Activated CD8-positive, alpha-beta T cell treated with anti-CD3 and anti-CD28 coated beads for 36 hours (primary cell): ENCODE measurements around the gene NAALADL2. TPM values are rescaled to one million over a fixed set of nuclear protein-coding genes. Genes with fewer than 3 reads are reported as not detected.

ENCODE experiments used
- ATAC-seq: fragments of 200-7000 bp; cut with Tn5 transposase; one replicate; pipeline ENCODE4 v1.10.0; 2021; ENCODE audit warnings: mild to moderate bottlenecking, moderate library complexity
- CTCF ChIA-PET: fragments of 350-600 bp; sonication (Branson Sonifier 250); formaldehyde crosslinking; loops from one replicate; lab custom pipeline; 2021; ENCODE audit warnings: antibody characterized with exemption; lab: Charles Lee
- POLR2A ChIA-PET: fragments of 350-600 bp; sonication (Branson Sonifier 250); formaldehyde crosslinking; loops from one replicate; lab custom pipeline; 2021; ENCODE audit warnings: antibody characterized with exemption; lab: Charles Lee
- DNase-seq: peaks from one replicate; pipeline ENCODE4 v3.0.0-alpha.2; 2020
- H3K27ac Mint-ChIP-seq: one replicate; pipeline ENCODE4 v1.8.0; 2021; ENCODE audit warnings: mild to moderate bottlenecking, mixed read lengths
- H3K27me3 Mint-ChIP-seq: one replicate; pipeline ENCODE4 v1.8.0; 2021; ENCODE audit warnings: mixed read lengths
- H3K36me3 Mint-ChIP-seq: one replicate; pipeline ENCODE4 v1.8.0; 2021; ENCODE audit warnings: low read depth, mixed read lengths
- H3K4me1 Mint-ChIP-seq: one replicate; pipeline ENCODE4 v1.8.0; 2021; ENCODE audit warnings: low read depth, mixed read lengths
- H3K4me3 Mint-ChIP-seq: one replicate; pipeline ENCODE4 v1.8.0; 2021; ENCODE audit warnings: mild to moderate bottlenecking, moderate library complexity, mixed read lengths
- H3K9me3 Mint-ChIP-seq: one replicate; pipeline ENCODE4 v1.8.0; 2021; ENCODE audit warnings: mixed read lengths
- intact Hi-C: fragments of 100-400 bp; cut with micrococcal nuclease; formaldehyde crosslinking; loops from one replicate; pipeline ENCODE4 v1.10.0; 2022
- total RNA-seq, 2 experiments: library from RNA; stranded (reverse); gene quantifications; one replicate each; pipeline ENCODE4 v1.2.3, GENCODE V29; 2021
- TF ChIP-seq, protein P1 (sequence below): fragments of 200-600 bp; IDR thresholded peaks from one replicate; pipeline ENCODE4 v1.8.0; 2022; ENCODE audit warnings: antibody characterized with exemption, mild to moderate bottlenecking

Gene NAALADL2
- total RNA-seq, 2 experiments from 2014 or later, result 0.60 TPM; not detected in 1

DNA sequence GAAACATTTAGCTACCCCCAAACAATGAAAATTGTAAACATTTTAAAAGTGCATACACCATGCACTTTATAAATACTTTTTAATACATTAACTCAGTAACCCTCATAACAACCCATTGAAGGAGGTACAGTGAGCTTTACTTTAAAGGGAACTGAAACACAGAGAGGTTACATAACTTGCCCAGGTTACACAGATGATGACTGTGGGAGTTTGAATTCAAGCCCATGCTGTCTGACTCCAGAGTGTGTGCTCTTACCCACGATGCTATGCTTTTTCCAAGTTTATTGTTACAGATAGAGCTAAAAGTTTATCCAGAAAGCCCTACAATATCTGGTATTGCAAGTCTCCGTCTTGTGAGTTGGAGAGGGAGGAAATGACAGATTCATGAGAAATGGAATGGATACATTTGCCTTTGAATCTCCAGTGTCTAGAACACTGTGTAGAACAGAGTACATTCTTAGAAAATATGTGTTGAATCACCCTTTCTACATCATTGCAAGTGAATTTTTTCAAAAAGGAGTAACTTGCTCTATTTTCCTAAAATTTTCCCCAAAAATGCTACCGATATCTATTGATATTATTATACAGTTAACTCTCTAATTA is 428.3 kb downstream of the NAALADL2 start:
- CTCF ChIA-PET, result no interaction called here
- no peak overlapping the region for H3K4me3 Mint-ChIP-seq
- H3K27me3 Mint-ChIP-seq, result no peaks in the 10 kb centered on the region
- DNase-seq, result no peak
- no peaks in the 10 kb centered on the region for H3K4me1 Mint-ChIP-seq
- POLR2A ChIA-PET, result no interaction called here
- no peak for ATAC-seq
- no peak overlapping the region for H3K27ac Mint-ChIP-seq
- no peaks in the 10 kb centered on the region for H3K9me3 Mint-ChIP-seq
- TF ChIP-seq, protein P1, sequence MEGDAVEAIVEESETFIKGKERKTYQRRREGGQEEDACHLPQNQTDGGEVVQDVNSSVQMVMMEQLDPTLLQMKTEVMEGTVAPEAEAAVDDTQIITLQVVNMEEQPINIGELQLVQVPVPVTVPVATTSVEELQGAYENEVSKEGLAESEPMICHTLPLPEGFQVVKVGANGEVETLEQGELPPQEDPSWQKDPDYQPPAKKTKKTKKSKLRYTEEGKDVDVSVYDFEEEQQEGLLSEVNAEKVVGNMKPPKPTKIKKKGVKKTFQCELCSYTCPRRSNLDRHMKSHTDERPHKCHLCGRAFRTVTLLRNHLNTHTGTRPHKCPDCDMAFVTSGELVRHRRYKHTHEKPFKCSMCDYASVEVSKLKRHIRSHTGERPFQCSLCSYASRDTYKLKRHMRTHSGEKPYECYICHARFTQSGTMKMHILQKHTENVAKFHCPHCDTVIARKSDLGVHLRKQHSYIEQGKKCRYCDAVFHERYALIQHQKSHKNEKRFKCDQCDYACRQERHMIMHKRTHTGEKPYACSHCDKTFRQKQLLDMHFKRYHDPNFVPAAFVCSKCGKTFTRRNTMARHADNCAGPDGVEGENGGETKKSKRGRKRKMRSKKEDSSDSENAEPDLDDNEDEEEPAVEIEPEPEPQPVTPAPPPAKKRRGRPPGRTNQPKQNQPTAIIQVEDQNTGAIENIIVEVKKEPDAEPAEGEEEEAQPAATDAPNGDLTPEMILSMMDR, result no peak
- intact Hi-C loops, result no loop called here
- no peaks in the 10 kb centered on the region for H3K36me3 Mint-ChIP-seq

DNA sequence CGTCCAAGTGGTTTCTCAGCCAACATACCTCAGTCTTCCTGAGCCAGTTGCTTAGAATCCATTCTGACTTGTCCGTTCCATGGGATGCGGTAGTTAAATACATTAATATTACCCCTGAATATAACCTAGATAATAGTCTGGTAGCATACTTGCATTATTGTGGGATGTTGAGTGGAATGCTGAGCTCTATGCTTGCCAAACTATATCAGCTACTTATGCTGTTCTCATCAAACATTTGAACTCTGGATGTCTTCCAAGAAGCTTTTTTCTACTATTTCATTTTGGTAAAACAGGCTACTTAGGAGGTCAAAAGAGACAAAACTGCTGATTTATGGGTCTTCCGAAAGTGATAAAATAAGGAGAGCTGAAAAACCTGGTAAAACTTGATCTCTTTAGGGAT is 429.5 kb downstream of the NAALADL2 start:
- ChIA-PET POLR2A (no interaction called here), CTCF (no interaction called here)
- intact Hi-C loops, result no loop called here
- Mint-ChIP-seq H3K9me3 (no peaks in the 10 kb centered on the region), H3K4me1 (no peaks in the 10 kb centered on the region), H3K27ac (no peak overlapping the region), H3K36me3 (no peaks in the 10 kb centered on the region), H3K27me3 (no peaks in the 10 kb centered on the region), H3K4me3 (no peak overlapping the region)
- DNase-seq (no peak), ATAC-seq (no peak)
- TF ChIP-seq, protein P1, result no peak

DNA sequence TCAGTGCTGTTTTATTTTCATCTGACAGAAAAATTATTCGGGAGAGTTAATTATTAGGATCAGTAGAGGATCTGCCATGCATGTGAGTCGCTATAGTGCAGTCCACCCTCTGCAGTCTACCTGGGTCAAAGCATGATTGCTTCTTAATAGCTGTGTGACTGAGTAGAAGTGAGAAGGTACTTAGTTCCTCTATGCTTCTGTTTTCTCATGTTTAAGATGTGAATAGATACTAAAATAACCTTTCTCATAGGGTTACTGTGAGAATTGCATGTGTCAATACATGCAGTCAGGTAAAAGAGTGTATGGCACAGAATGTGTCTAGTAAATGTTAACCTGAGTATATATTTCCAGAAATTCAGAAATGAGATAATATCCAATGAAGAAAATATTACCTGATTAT is 435.7 kb downstream of the NAALADL2 start:
- Mint-ChIP-seq H3K4me3 (no peak overlapping the region), H3K36me3 (no peaks in the 10 kb centered on the region), H3K9me3 (no peaks in the 10 kb centered on the region), H3K27ac (no peak overlapping the region), H3K4me1 (no peaks in the 10 kb centered on the region), H3K27me3 (no peaks in the 10 kb centered on the region)
- ChIA-PET CTCF (no interaction called here), POLR2A (no interaction called here)
- TF ChIP-seq, protein P1, result no peak
- intact Hi-C loops, result no loop called here
- ATAC-seq (no peak), DNase-seq (no peak)

DNA sequence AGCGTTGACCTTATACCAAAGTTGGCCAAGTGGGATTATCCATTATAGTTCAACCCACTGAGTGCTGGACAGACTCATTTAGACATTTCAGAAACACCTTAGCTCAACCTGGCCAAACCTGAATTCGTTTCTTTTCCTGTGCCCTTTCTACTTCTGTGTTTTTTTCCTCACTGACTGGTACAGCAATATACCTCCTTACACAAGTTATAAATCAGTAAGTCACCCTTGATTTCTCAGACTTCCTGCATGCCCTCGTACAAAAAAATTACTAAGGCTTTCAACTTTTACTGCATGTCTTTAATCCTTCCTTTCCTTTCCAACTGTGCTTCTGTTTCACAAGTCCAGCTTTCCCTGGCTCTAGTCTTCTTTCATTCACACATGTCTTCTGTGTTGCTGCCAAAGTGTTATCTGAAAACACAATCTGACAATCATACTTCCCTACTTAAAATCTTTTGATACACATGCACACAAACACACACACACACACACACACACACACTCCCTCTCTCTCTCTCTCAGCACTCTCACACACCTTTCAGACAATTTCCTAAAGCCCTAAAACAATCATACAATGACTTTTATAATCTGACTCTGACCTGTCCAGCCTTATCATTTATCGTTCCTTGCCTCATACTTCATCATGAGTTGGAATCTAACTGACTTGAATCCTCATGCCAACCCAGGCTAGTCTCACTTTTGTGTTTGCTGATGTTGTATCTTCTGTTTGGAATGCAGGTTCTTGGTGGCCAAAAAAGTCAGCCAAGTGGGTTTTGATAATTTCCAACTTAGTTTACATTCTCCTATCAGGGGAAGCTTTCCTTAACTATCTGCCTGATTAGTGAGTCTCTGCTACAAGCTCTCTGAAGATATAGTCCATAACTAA is 436.4 kb downstream of the NAALADL2 start:
- intact Hi-C loops, result no loop called here
- H3K27ac Mint-ChIP-seq, result no peak overlapping the region
- H3K27me3 Mint-ChIP-seq, result no peaks in the 10 kb centered on the region
- ChIA-PET POLR2A (no interaction called here), CTCF (no interaction called here)
- ATAC-seq, result no peak
- TF ChIP-seq, protein P1, result no peak
- H3K4me3 Mint-ChIP-seq, result no peak overlapping the region
- no peaks in the 10 kb centered on the region for H3K36me3 Mint-ChIP-seq
- DNase-seq, result no peak
- H3K9me3 Mint-ChIP-seq, result no peaks in the 10 kb centered on the region
- no peaks in the 10 kb centered on the region for H3K4me1 Mint-ChIP-seq

DNA sequence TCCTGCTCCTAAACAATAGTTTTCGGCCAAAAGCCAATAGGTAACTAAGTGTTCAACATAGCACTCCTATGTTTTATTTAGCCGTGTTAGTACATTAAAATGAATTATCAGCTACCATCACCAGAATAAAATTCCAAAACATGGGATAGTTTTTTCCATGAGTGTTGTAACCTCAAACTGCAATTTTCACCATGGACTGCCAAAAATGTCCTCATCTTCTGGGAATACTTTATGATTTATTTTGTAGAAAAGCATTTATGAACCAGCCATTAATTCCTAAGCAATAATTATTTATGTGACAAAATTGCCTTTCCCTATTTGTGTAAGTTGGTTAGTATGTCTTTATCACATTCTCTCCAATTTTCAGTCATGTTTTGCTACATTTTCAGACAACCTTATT is 438.1 kb downstream of the NAALADL2 start:
- intact Hi-C loops, result no loop called here
- DNase-seq (no peak), ATAC-seq (no peak)
- H3K27ac Mint-ChIP-seq, result no peak overlapping the region
- POLR2A ChIA-PET, result no interaction called here
- H3K4me1 Mint-ChIP-seq, result no peaks in the 10 kb centered on the region
- no peaks in the 10 kb centered on the region for H3K9me3 Mint-ChIP-seq
- H3K4me3 Mint-ChIP-seq, result no peak overlapping the region
- TF ChIP-seq, protein P1, result no peak
- H3K36me3 Mint-ChIP-seq, result no peaks in the 10 kb centered on the region
- no peaks in the 10 kb centered on the region for H3K27me3 Mint-ChIP-seq
- CTCF ChIA-PET, result no interaction called here
